GM12878 (cell line): ENCODE results near the gene TULP4. TPM values are rescaled to one million over a fixed set of nuclear protein-coding genes. Genes with fewer than 3 reads are reported as not detected.

Experiments
- ATAC-seq: fragments of 200-7000 bp; cut with Tn5 transposase; 3 replicates; pipeline ENCODE4 v1.9.1; 2020; ENCODE audit warnings: mild to moderate bottlenecking, moderate library complexity
- BruUV-seq: library from RNA; stranded (reverse); fragments of 400-500 nt; replicated peaks from 2 replicates; lab custom pipeline; 2021; lab: Mats Ljungman, UMichigan
- CTCF ChIA-PET: fragments of 300-600 bp; sonication (Branson Sonifier 250); formaldehyde crosslinking; extraction: SDS; loops from one replicate; lab custom pipeline; 2021; ENCODE audit warnings: inconsistent platforms; lab: Yijun Ruan, JAX
- POLR2A ChIA-PET: fragments of 350-600 bp; formaldehyde crosslinking; extraction: SDS; loops from one replicate; lab custom pipeline; 2021; ENCODE audit warnings: inconsistent platforms; lab: Charles Lee
- RAD21 ChIA-PET: fragments of 300-600 bp; sonication (Branson Sonifier 250); formaldehyde crosslinking; loops from one replicate; lab custom pipeline; 2023; ENCODE audit warnings: antibody characterized with exemption; ENCODE audit not compliant: unreplicated experiment; lab: Charles Lee
- SMC1A ChIA-PET: fragments of 300-600 bp; sonication (Branson Sonifier 250); formaldehyde crosslinking; loops from one replicate; lab custom pipeline; 2023; ENCODE audit not compliant: unreplicated experiment, uncharacterized antibody; lab: Charles Lee
- DNase-seq: peaks from one replicate; pipeline ENCODE4 v3.0.0-alpha.2; 2011; ENCODE audit warnings: low read depth, low spot score
- FAIRE-seq: peaks from 3 replicates; lab custom pipeline; 2011; peaks lifted over from hg19 to GRCh38; lab: Jason Lieb, UNC
- H2AFZ ChIP-seq: 2 replicates; pipeline ENCODE4 v1.6.0; 2011; ENCODE audit warnings: low read depth, low read length, control low read depth; ENCODE audit not compliant: control insufficient read depth
- H3K27ac ChIP-seq: 2 replicates; pipeline ENCODE4 v1.5.1; 2011; ENCODE audit warnings: control low read depth; ENCODE audit not compliant: control insufficient read depth, insufficient read depth
- H3K27me3 ChIP-seq, 2 experiments: replicated peaks in 1 of 2; 2 replicates each; pipeline versions ENCODE4 v1.6.0 to v1.6.1; 2011; ENCODE audit warnings: low read length in 1 of 2; ENCODE audit not compliant: control insufficient read depth in 2 of 2, insufficient read depth in 2 of 2
- H3K36me3 ChIP-seq, 2 experiments: 2 replicates each; pipeline ENCODE4 v1.5.1; 2011; ENCODE audit warnings: low read length in 1 of 2; ENCODE audit not compliant: control insufficient read depth in 2 of 2, insufficient read depth in 2 of 2
- H3K4me1 ChIP-seq: 2 replicates; pipeline ENCODE4 v1.6.1; 2011; ENCODE audit warnings: mild to moderate bottlenecking, low read length, moderate library complexity, mixed read lengths; ENCODE audit not compliant: control insufficient read depth, insufficient read depth
- H3K4me2 ChIP-seq: 2 replicates; pipeline ENCODE4 v1.6.0; 2011; ENCODE audit warnings: control low read depth; ENCODE audit not compliant: control insufficient read depth, insufficient read depth
- H3K4me3 ChIP-seq: fragments of 200-600 bp; sonication (generic); 2 replicates; pipeline ENCODE4 v1.5.1; 2016
- H3K79me2 ChIP-seq: 2 replicates; pipeline ENCODE4 v1.6.0; 2011; ENCODE audit warnings: low read length; ENCODE audit not compliant: control insufficient read depth, insufficient read depth
- H3K9ac ChIP-seq: 2 replicates; pipeline ENCODE4 v1.8.0; 2011; ENCODE audit warnings: low read length, control low read depth, mixed read lengths; ENCODE audit not compliant: control insufficient read depth, insufficient read depth
- H3K9me3 ChIP-seq: replicated peaks from 3 replicates; pipeline ENCODE4 v1.5.1; 2011; ENCODE audit warnings: mild to moderate bottlenecking, low read length; ENCODE audit not compliant: control insufficient read depth, insufficient read depth
- H4K20me1 ChIP-seq: 2 replicates; pipeline ENCODE4 v1.6.0; 2011; ENCODE audit not compliant: control insufficient read depth, insufficient read depth
- CHD2 ChIP-seq: IDR thresholded peaks from 2 replicates; pipeline ENCODE4 v1.6.1; 2011; ENCODE audit warnings: low read depth, low read length, improper control_type of control experiment, borderline replicate concordance
- EED ChIP-seq: sonication (generic); IDR thresholded peaks from 2 replicates; pipeline ENCODE4 v1.6.1; 2016; ENCODE audit warnings: antibody characterized with exemption, low read depth
- HDAC2 ChIP-seq: fragments of 200-600 bp; sonication (generic); IDR thresholded peaks from 2 replicates; pipeline ENCODE4 v1.6.1; 2017
- HDGF ChIP-seq: fragments of 450-650 bp; IDR thresholded peaks from 2 replicates; pipeline ENCODE4 v1.6.1; 2016; ENCODE audit warnings: antibody characterized with exemption
- JUND ChIP-seq: IDR thresholded peaks from 2 replicates; pipeline ENCODE4 v1.6.1; 2012; ENCODE audit warnings: low read depth, mild to moderate bottlenecking, low read length, improper control_type of control experiment, moderate library complexity
- KLF5 ChIP-seq: fragments of 450-650 bp; IDR thresholded peaks from 2 replicates; pipeline ENCODE4 v1.6.1; 2014; ENCODE audit warnings: mild to moderate bottlenecking; ENCODE audit not compliant: partially characterized antibody
- MTA3 ChIP-seq: IDR thresholded peaks from 2 replicates; pipeline ENCODE4 v1.6.1; 2012; ENCODE audit warnings: low read length, inconsistent platforms, borderline replicate concordance
- NR2C2 ChIP-seq: IDR thresholded peaks from 2 replicates; pipeline ENCODE4 v1.6.1; 2011; ENCODE audit warnings: borderline replicate concordance, low read depth; ENCODE audit not compliant: control insufficient read depth, insufficient read length
- POLR2AphosphoS5 ChIP-seq: IDR thresholded peaks from 2 replicates; pipeline ENCODE4 v1.6.1; 2011; ENCODE audit warnings: mild to moderate bottlenecking, low read length, inconsistent platforms
- SIN3A ChIP-seq: IDR thresholded peaks from 2 replicates; pipeline ENCODE4 v1.6.1; 2012; ENCODE audit warnings: low read depth, low read length, improper control_type of control experiment
- TAF1 ChIP-seq: IDR thresholded peaks from 2 replicates; pipeline ENCODE4 v1.6.1; 2011; ENCODE audit warnings: mild to moderate bottlenecking, low read depth, low read length, borderline replicate concordance
- WGBS: methylation state at CpG from one replicate; pipeline ENCODE4 v1.1.6; 2016; ENCODE audit warnings: low lambda C conversion rate; ENCODE audit not compliant: insufficient replicate concordance, insufficient coverage; ENCODE audit errors: missing lambda C conversion rate; 5-methylcytosine and 5-hydroxymethylcytosine counted together
- in situ Hi-C: fragments of 300-500 bp; cut with MboI; formaldehyde crosslinking; loops from 9 replicates; pipeline ENCODE4 v1.14.3; 2018; ENCODE audit warnings: mixed read lengths
- intact Hi-C: fragments of 100-400 bp; cut with micrococcal nuclease; formaldehyde crosslinking; loops from one replicate; pipeline ENCODE4 v1.14.2; 2022; ENCODE audit not compliant: unreplicated experiment
- polyA plus RNA-seq, 11 experiments: library from polyadenylated mRNA; depleted of rRNA in 4 of 11; unstranded in 6 of 11; stranded (reverse) in 5 of 11; fragments of >200 nt; fragmentation: Nextera tagmentation in 4 of 11; fragmentation: Illumina TruSeq in 1 of 11; extraction: Ambion mirVana in 4 of 11; extraction: Trizol in 1 of 11; gene quantifications; 1 replicate in 1 of 11; 2 replicates in 10 of 11; pipeline versions ENCODE4 v1.2.1 to v1.2.3, GENCODE V29; 2011 to 2016; ENCODE audit warnings: inconsistent platforms in 2 of 11, missing spikeins in 2 of 11, low read depth in 1 of 11
- total RNA-seq, 4 experiments: library from RNA; depleted of rRNA in 3 of 4; stranded (reverse); fragments of >200 nt in 3 of 4; fragmentation: Illumina TruSeq in 1 of 4; extraction: Trizol in 1 of 4; gene quantifications; 2 replicates each; pipeline versions ENCODE4 v1.2.1 to v1.2.3, GENCODE V29; 2013 to 2021
- TF ChIP-seq, protein P1 (sequence below): IDR thresholded peaks from 2 replicates; pipeline ENCODE4 v1.6.1; 2011; ENCODE audit warnings: borderline replicate concordance, low read depth, mild to moderate bottlenecking, moderate library complexity, low read length; ENCODE audit not compliant: insufficient read depth, poor library complexity, severe bottlenecking
- TF ChIP-seq, protein P2 (sequence below): fragments of 450-650 bp; IDR thresholded peaks from 2 replicates; pipeline ENCODE4 v1.6.1; 2016; ENCODE audit warnings: mild to moderate bottlenecking
- TF ChIP-seq, protein P3 (sequence below): fragments of 450-650 bp; IDR thresholded peaks from 2 replicates; pipeline ENCODE4 v1.6.1; 2016; ENCODE audit warnings: mild to moderate bottlenecking, moderate library complexity, borderline replicate concordance

TULP4 gene
- total and polyA plus RNA-seq, 10 of the 15 experiments (the other 5 are each of a cell fraction or from before 2014, with no cell fraction given) = 0.73 to 31.8 (median 14.0) TPM

DNA sequence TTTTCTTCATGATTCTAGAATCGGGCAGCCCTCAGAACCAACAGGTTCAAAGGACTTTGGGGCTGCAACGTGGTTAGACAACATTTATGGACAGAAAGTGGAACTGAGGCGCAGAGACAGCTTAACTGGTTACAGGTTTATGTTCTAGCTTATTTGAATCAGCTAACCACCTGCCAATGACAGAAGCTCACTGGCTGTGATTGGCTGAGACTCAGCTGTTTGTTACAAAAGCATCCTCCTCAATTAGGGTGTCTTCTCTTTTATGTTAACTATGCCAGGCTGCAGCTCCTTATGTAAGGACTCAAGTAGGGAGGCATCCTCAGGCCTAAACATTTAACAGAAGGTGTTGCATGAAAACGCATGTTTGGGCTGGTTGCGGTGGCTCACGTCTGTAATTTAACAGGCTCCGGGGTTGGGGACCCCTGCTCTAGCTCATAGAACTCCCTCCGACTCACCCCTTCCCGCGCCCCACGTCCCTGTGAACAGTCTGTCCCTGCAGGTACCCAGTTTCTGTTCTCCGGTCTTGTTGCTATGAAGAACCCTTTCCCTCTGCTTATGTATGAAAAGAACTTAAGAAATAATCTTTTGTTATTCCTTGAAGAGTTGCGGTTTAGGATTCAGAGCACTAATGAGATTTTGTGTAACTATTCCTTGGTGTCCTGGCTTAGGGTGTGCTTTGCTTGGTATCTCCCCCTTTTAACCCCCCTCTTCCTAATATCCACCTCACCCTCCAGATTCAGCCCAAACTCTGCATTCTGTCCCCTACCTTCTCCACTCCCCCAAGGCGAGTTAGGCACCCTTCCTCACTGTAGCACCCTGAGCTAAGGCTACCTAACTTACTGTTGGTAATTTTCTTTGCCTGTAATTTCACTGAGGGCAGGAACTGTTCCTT, 246.4 kb downstream of the TULP4 start (continued):
- TF ChIP-seq, protein P1, sequence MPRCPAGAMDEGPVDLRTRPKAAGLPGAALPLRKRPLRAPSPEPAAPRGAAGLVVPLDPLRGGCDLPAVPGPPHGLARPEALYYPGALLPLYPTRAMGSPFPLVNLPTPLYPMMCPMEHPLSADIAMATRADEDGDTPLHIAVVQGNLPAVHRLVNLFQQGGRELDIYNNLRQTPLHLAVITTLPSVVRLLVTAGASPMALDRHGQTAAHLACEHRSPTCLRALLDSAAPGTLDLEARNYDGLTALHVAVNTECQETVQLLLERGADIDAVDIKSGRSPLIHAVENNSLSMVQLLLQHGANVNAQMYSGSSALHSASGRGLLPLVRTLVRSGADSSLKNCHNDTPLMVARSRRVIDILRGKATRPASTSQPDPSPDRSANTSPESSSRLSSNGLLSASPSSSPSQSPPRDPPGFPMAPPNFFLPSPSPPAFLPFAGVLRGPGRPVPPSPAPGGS = no peak
- TF ChIP-seq HDAC2 (no peak), EED (no peak), TAF1 (no peak), JUND (no peak)

- ChIA-PET RAD21 (interaction anchor here (0.6 to 1.5 kb wide), 6 partner anchors 8 to 132 kb away, joined by 3 to 6 read pairs (median 4); no protein-coding TSS in a partner anchor), SMC1A (interaction anchor here (0.8 to 1.4 kb wide), 5 partner anchors 40 to 230 kb away, joined by 3 to 8 read pairs (median 3); partner anchors contain the start of gene SYTL3), POLR2A (interaction anchor here (0.5 to 0.6 kb wide), 2 partner anchors 193 to 255 kb away, joined by 4 read pairs; no protein-coding TSS in a partner anchor), CTCF (interaction anchor here (0.7 to 3.6 kb wide), 10 partner anchors 8 to 448 kb away, joined by 3 to 22 read pairs (median 4); no protein-coding TSS in a partner anchor)
- Histone ChIP-seq H3K4me2 (peak overlapping the region; percentile 98), H3K9ac (peak overlapping the region; percentile 85), H3K4me1 (peaks cover 12% of the 10 kb centered on the region), H2AFZ (peak overlapping the region; percentile 94), H3K27ac (peak overlapping the region; percentile 69), H3K9me3 (no peaks in the 10 kb centered on the region), H3K4me3 (peak overlapping the region; percentile 79), H4K20me1 (no peaks in the 10 kb centered on the region), H3K79me2 (peaks cover 14% of the 10 kb centered on the region), H3K27me3 (no peaks in the 10 kb centered on the region), H3K36me3 (no peaks in the 10 kb centered on the region)
- no peak for DNase-seq
- BruUV-seq = TSS peak; percentile 78
- ATAC-seq = no peak
- 55% methylated on average over 14 of the region's 14 CpGs for WGBS
- in situ Hi-C loops (no loop called here), intact Hi-C loops (no loop called here)
- FAIRE-seq = no peak
- TF ChIP-seq, protein P2, sequence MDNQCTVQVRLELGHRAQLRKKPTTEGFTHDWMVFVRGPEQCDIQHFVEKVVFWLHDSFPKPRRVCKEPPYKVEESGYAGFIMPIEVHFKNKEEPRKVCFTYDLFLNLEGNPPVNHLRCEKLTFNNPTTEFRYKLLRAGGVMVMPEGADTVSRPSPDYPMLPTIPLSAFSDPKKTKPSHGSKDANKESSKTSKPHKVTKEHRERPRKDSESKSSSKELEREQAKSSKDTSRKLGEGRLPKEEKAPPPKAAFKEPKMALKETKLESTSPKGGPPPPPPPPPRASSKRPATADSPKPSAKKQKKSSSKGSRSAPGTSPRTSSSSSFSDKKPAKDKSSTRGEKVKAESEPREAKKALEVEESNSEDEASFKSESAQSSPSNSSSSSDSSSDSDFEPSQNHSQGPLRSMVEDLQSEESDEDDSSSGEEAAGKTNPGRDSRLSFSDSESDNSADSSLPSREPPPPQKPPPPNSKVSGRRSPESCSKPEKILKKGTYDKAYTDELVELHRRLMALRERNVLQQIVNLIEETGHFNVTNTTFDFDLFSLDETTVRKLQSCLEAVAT = peak; percentile 89
- TF ChIP-seq CHD2 (no peak), POLR2AphosphoS5 (no peak), NR2C2 (no peak), HDGF (no peak), KLF5 (no peak), SIN3A (no peak), MTA3 (no peak)
- TF ChIP-seq, protein P3, sequence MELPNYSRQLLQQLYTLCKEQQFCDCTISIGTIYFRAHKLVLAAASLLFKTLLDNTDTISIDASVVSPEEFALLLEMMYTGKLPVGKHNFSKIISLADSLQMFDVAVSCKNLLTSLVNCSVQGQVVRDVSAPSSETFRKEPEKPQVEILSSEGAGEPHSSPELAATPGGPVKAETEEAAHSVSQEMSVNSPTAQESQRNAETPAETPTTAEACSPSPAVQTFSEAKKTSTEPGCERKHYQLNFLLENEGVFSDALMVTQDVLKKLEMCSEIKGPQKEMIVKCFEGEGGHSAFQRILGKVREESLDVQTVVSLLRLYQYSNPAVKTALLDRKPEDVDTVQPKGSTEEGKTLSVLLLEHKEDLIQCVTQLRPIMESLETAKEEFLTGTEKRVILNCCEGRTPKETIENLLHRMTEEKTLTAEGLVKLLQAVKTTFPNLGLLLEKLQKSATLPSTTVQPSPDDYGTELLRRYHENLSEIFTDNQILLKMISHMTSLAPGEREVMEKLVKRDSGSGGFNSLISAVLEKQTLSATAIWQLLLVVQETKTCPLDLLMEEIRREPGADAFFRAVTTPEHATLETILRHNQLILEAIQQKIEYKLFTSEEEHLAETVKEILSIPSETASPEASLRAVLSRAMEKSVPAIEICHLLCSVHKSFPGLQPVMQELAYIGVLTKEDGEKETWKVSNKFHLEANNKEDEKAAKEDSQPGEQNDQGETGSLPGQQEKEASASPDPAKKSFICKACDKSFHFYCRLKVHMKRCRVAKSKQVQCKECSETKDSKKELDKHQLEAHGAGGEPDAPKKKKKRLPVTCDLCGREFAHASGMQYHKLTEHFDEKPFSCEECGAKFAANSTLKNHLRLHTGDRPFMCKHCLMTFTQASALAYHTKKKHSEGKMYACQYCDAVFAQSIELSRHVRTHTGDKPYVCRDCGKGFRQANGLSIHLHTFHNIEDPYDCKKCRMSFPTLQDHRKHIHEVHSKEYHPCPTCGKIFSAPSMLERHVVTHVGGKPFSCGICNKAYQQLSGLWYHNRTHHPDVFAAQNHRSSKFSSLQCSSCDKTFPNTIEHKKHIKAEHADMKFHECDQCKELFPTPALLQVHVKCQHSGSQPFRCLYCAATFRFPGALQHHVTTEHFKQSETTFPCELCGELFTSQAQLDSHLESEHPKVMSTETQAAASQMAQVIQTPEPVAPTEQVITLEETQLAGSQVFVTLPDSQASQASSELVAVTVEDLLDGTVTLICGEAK = 0 out of 2 replicates have a peak, but pooled peaks have one; percentile 36
These were observed 247.2 kb downstream of the TULP4 start for GRCh38 chr6:158559338-158559894.
